HepG2 (cell line): Measurements from ENCODE around the gene SECTM1. TPM values are rescaled to one million over a fixed set of nuclear protein-coding genes. Genes with fewer than 3 reads are reported as not detected.
A peak's percentile ranks its signal among the peaks of the same experiment; 100 is the strongest.

Experiments used
- BORCS8-MEF2B ChIP-seq: sonication (generic); formaldehyde crosslinking; IDR thresholded peaks from 2 replicates; pipeline ENCODE4 v1.8.0; 2022; ENCODE audit warnings: mild to moderate bottlenecking, missing genetic modification reagents
- EED ChIP-seq: sonication (generic); formaldehyde crosslinking; IDR thresholded peaks from 2 replicates; pipeline ENCODE4 v1.5.0; 2020; ENCODE audit warnings: mild to moderate bottlenecking, missing genetic modification reagents
- KDM1A ChIP-seq: IDR thresholded peaks from 2 replicates; pipeline ENCODE4 v1.6.1; 2016; ENCODE audit warnings: missing compliant biosample characterization
- MEIS2 ChIP-seq: sonication (generic); formaldehyde crosslinking; IDR thresholded peaks from 2 replicates; pipeline ENCODE4 v1.9.0; 2021; ENCODE audit warnings: mild to moderate bottlenecking, missing genetic modification reagents
- MTF2 ChIP-seq: sonication (generic); formaldehyde crosslinking; IDR thresholded peaks from 2 replicates; pipeline ENCODE4 v1.5.0; 2020; ENCODE audit warnings: missing genetic modification reagents, borderline replicate concordance
- PATZ1 ChIP-seq: sonication (generic); formaldehyde crosslinking; IDR thresholded peaks from 2 replicates; pipeline ENCODE4 v1.4.0; 2020; ENCODE audit warnings: missing genetic modification reagents
- POLR2AphosphoS2 ChIP-seq: IDR thresholded peaks from 2 replicates; pipeline ENCODE4 v1.6.1; 2011; ENCODE audit warnings: low read depth, low read length, improper control_type of control experiment
- RNF219 ChIP-seq: sonication (generic); formaldehyde crosslinking; IDR thresholded peaks from 2 replicates; pipeline ENCODE4 v1.5.0; 2020; ENCODE audit warnings: mild to moderate bottlenecking, missing genetic modification reagents
- SIX1 ChIP-seq: sonication (generic); formaldehyde crosslinking; IDR thresholded peaks from 2 replicates; pipeline ENCODE4 v1.4.0; 2020; ENCODE audit warnings: missing genetic modification reagents, borderline replicate concordance
- SIX4 ChIP-seq: sonication (generic); formaldehyde crosslinking; IDR thresholded peaks from 2 replicates; pipeline ENCODE4 v1.4.0; 2020; ENCODE audit warnings: missing genetic modification reagents
- SRY ChIP-seq: sonication (generic); formaldehyde crosslinking; IDR thresholded peaks from 2 replicates; pipeline ENCODE4 v1.8.0; 2022; ENCODE audit warnings: mild to moderate bottlenecking, missing genetic modification reagents
- XBP1 ChIP-seq: sonication (generic); formaldehyde crosslinking; IDR thresholded peaks from 2 replicates; pipeline ENCODE4 v1.5.0; 2020; ENCODE audit warnings: missing genetic modification reagents
- ZBTB39 ChIP-seq: sonication (generic); formaldehyde crosslinking; IDR thresholded peaks from 2 replicates; pipeline ENCODE4 v1.5.0; 2020; ENCODE audit warnings: missing genetic modification reagents
- ZNF207 ChIP-seq: fragments of 450-650 bp; IDR thresholded peaks from 2 replicates; pipeline ENCODE4 v1.6.1; 2016; ENCODE audit warnings: antibody characterized with exemption, borderline replicate concordance
- ZNF460 ChIP-seq: sonication (generic); formaldehyde crosslinking; IDR thresholded peaks from 2 replicates; pipeline ENCODE4 v1.5.1; 2020; ENCODE audit warnings: missing genetic modification reagents, mild to moderate bottlenecking, borderline replicate concordance
- ZNF878 ChIP-seq: sonication (generic); formaldehyde crosslinking; IDR thresholded peaks from 2 replicates; pipeline ENCODE4 v1.8.1; 2023; ENCODE audit warnings: mild to moderate bottlenecking, missing genetic modification reagents, moderate library complexity
- ZNF891 ChIP-seq: sonication (generic); formaldehyde crosslinking; IDR thresholded peaks from 2 replicates; pipeline ENCODE4 v1.5.0; 2020; ENCODE audit warnings: mild to moderate bottlenecking, missing genetic modification reagents
- polyA plus RNA-seq, 8 experiments: library from polyadenylated mRNA; depleted of rRNA in 3 of 8; stranded (reverse) in 7 of 8; unstranded in 1 of 8; fragments of >200 nt; fragmentation: Illumina TruSeq in 4 of 8; extraction: Trizol in 4 of 8; gene quantifications; 2 replicates each; pipeline versions ENCODE4 v1.2.1 to v1.2.3, GENCODE V29; 2011 to 2016; ENCODE audit warnings: low read depth in 4 of 8, missing spikeins in 1 of 8, mixed read lengths in 1 of 8; ENCODE audit not compliant: insufficient read depth in 1 of 8
- total RNA-seq, 5 experiments: library from RNA; depleted of rRNA; stranded (reverse); fragments of >200 nt; fragmentation: Illumina TruSeq; extraction: Trizol; gene quantifications; 2 replicates each; pipeline ENCODE4 v1.2.3, GENCODE V29; 2016; ENCODE audit warnings: low read depth in 1 of 5
- TF ChIP-seq, protein P1 (sequence below): sonication (generic); formaldehyde crosslinking; IDR thresholded peaks from 2 replicates; pipeline ENCODE4 v1.4.0; 2020; ENCODE audit warnings: missing genetic modification reagents
- TF ChIP-seq, protein P2 (sequence below): sonication (generic); formaldehyde crosslinking; conservative IDR thresholded peaks from 2 replicates; pipeline ENCODE4 v1.5.0; 2020; ENCODE audit warnings: missing genetic modification reagents
- TF ChIP-seq, protein P3 (sequence below): sonication (generic); formaldehyde crosslinking; IDR thresholded peaks from 2 replicates; pipeline ENCODE4 v1.8.0; 2022; ENCODE audit warnings: mild to moderate bottlenecking, missing genetic modification reagents, borderline replicate concordance

Gene SECTM1
- total and polyA plus RNA-seq, 2 of the 13 experiments (the other 11 are each of a cell fraction or from before 2014, with no cell fraction given) = 3.5 to 5.3 TPM

DNA sequence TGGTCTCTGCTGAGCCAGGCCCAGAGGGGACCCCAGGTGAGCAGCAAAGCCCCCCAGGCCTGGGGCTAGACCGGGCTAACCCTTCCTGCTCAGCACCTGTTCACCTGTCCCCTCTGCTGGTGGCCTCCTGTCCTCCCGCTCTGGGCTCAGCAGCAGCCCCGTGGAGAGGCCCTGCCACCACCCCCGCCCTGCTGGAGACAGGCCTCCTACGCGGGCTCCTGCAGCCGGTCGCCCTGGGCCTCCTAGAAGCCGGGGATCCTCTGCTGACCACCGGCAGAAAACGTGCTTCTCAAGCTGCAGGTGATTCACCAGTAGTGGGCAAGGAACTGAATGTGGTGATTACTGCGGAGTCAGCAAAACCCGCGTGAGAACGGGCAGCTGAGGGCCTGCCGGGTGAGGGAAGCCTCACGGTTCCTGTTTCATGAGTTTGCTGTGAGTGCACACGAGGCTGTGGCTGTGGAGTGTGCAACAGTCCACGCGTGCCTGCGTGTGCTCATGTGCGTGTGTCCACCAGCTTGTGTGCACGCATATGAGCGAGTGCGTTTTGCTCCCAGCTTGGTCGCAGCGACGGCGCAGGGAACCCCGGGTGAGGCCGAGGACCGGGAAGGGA lies 792 bp downstream of the SECTM1 start (continued):
- TF ChIP-seq, protein P1, sequence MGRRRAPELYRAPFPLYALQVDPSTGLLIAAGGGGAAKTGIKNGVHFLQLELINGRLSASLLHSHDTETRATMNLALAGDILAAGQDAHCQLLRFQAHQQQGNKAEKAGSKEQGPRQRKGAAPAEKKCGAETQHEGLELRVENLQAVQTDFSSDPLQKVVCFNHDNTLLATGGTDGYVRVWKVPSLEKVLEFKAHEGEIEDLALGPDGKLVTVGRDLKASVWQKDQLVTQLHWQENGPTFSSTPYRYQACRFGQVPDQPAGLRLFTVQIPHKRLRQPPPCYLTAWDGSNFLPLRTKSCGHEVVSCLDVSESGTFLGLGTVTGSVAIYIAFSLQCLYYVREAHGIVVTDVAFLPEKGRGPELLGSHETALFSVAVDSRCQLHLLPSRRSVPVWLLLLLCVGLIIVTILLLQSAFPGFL (CRISPR knock-in tag) = no peak
- TF ChIP-seq SRY (CRISPR knock-in tag) (no peak), XBP1 (CRISPR knock-in tag) (no peak), BORCS8-MEF2B (CRISPR knock-in tag) (no peak), POLR2AphosphoS2 (no peak), ZBTB39 (CRISPR knock-in tag) (no peak), EED (CRISPR knock-in tag) (peak; percentile 24; the same call in 1 of the 2 replicates), MTF2 (CRISPR knock-in tag) (no peak), SIX4 (CRISPR knock-in tag) (no peak), ZNF878 (CRISPR knock-in tag) (no peak), ZNF207 (no peak), ZNF460 (CRISPR knock-in tag) (no peak), MEIS2 (CRISPR knock-in tag) (no peak), PATZ1 (0 out of 2 replicates have a peak, but pooled peaks have one; percentile 3), ZNF891 (peak; percentile 65), RNF219 (no peak), KDM1A (CRISPR knock-in tag) (no peak), SIX1 (CRISPR knock-in tag) (no peak)
- TF ChIP-seq, protein P2, sequence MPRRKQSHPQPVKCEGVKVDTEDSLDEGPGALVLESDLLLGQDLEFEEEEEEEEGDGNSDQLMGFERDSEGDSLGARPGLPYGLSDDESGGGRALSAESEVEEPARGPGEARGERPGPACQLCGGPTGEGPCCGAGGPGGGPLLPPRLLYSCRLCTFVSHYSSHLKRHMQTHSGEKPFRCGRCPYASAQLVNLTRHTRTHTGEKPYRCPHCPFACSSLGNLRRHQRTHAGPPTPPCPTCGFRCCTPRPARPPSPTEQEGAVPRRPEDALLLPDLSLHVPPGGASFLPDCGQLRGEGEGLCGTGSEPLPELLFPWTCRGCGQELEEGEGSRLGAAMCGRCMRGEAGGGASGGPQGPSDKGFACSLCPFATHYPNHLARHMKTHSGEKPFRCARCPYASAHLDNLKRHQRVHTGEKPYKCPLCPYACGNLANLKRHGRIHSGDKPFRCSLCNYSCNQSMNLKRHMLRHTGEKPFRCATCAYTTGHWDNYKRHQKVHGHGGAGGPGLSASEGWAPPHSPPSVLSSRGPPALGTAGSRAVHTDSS = no peak
- TF ChIP-seq, protein P3, sequence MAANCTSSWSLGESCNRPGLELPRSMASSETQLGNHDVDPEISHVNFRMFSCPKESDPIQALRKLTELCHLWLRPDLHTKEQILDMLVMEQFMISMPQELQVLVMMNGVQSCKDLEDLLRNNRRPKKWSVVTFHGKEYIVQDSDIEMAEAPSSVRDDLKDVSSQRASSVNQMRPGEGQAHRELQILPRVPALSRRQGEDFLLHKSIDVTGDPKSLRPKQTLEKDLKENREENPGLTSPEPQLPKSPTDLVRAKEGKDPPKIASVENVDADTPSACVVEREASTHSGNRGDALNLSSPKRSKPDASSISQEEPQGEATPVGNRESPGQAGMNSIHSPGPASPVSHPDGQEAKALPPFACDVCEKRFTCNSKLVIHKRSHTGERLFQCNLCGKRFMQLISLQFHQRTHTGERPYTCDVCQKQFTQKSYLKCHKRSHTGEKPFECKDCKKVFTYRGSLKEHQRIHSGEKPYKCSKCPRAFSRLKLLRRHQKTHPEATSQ (CRISPR knock-in tag) = no peak
